GM12878 (cell line): ENCODE measurements around the gene MAP1A.

Experiments
- CBX5 ChIP-seq: sonication (generic); IDR thresholded peaks from 2 replicates; pipeline ENCODE4 v1.6.1; 2016; ENCODE audit warnings: low read depth, moderate library complexity, mild to moderate bottlenecking, inconsistent platforms
- CTCF ChIP-seq, 3 experiments: IDR thresholded peaks in 2 of 3; conservative IDR thresholded peaks in 1 of 3; 2 replicates each; pipeline ENCODE4 v1.5.1; 2011; ENCODE audit warnings: low read depth in 3 of 3, low read length in 3 of 3, mild to moderate bottlenecking in 3 of 3, control low read depth in 2 of 3, moderate library complexity in 2 of 3, inconsistent platforms in 1 of 3, mixed read lengths in 1 of 3; ENCODE audit not compliant: control insufficient read depth in 2 of 3, insufficient read depth in 1 of 3; ENCODE audit errors: extremely low read depth in 1 of 3
- EZH2 ChIP-seq: IDR thresholded peaks from 2 replicates; pipeline ENCODE4 v1.6.1; 2012; ENCODE audit warnings: low read depth, mild to moderate bottlenecking, control low read depth, inconsistent platforms, low read length, borderline replicate concordance; ENCODE audit not compliant: control insufficient read depth
- POLR2AphosphoS2 ChIP-seq: IDR thresholded peaks from 2 replicates; pipeline ENCODE4 v1.6.1; 2011; ENCODE audit warnings: low read depth, mild to moderate bottlenecking, low read length, improper control_type of control experiment, moderate library complexity
- SMC3 ChIP-seq: IDR thresholded peaks from 2 replicates; pipeline ENCODE4 v1.6.1; 2011; ENCODE audit warnings: low read length, improper control_type of control experiment, borderline replicate concordance

GRCh38 chr15:43531018-43531670 is 13.7 kb downstream of the MAP1A start:
- TF ChIP-seq SMC3: no peak
- no peak for TF ChIP-seq CBX5
- TF ChIP-seq POLR2AphosphoS2: no peak
- TF ChIP-seq CTCF (IDR thresholded peaks at IDR 0.05 in 2 of 3, conservative IDR thresholded peaks at IDR 0.05 in 1 of 3; ENCODE audit: control insufficient read depth in 2 of 3, extremely low read depth in 1 of 3, insufficient read depth in 1 of 3, low read depth in 3 of 3, low read length in 3 of 3): no peak
- no peak for TF ChIP-seq EZH2
